Measurements from ENCODE around the gene GLI3.

DNA sequence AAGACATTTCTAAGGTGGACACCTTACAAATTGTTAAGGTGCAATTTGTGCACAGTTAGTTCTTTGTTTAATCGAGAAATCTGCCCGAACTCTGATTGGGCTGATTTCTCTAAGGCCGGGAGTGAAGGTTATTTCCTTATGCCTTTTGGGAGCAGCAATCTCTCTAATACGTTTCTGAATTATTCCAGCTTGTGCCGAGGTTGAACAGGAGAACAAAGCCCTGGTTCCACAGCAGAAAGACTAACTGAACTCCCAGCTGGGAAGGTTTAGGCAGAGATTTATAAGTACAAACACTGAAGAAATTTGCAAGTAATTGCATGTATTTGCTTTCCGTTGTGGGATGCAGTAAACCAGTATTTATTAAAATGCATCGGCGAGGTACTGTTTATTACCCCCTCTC, 116.8 kb downstream of the GLI3 start:
- TF ChIP-seq POLR2AphosphoS5 (IDR thresholded peaks at IDR 0.05; ENCODE audit: low read depth, low read length) (no peak), POLR2A (IDR thresholded peaks at IDR 0.05; ENCODE audit: low read depth, low read length) (no peak), TAF1 (IDR thresholded peaks at IDR 0.05; ENCODE audit: borderline replicate concordance, low read depth, low read length) (no peak)

Measured in GM12892 (cell line).